CD4-positive, alpha-beta T cell (primary cell): ENCODE data around the gene CDH10. TPM values are rescaled to one million over a fixed set of nuclear protein-coding genes. Genes with fewer than 3 reads are reported as not detected.

Experiments used
- ATAC-seq: fragments of 200-7000 bp; cut with Tn5 transposase; one replicate; pipeline ENCODE4 v1.10.0; 2022; ENCODE audit warnings: mild to moderate bottlenecking; ENCODE audit not compliant: poor library complexity
- CTCF ChIA-PET: fragments of 350-600 bp; sonication (Branson Sonifier 250); formaldehyde crosslinking; loops from one replicate; lab custom pipeline; 2021; ENCODE audit warnings: antibody characterized with exemption, inconsistent platforms; lab: Charles Lee
- POLR2A ChIA-PET: fragments of 350-600 bp; sonication (Branson Sonifier 250); formaldehyde crosslinking; loops from one replicate; lab custom pipeline; 2021; ENCODE audit warnings: antibody characterized with exemption, inconsistent platforms; lab: Charles Lee
- DNase-seq, 14 experiments: peaks; one replicate each; pipeline ENCODE4 v3.0.0-alpha.2; 2013 to 2020; ENCODE audit warnings: mixed read lengths in 2 of 14
- H3K27ac ChIP-seq, 2 donors: one replicate each; pipeline versions ENCODE4 v1.5.1 to v1.7.0; 2013; ENCODE audit warnings: low read length in 2 of 2, low read depth in 1 of 2, mild to moderate bottlenecking in 1 of 2
- H3K27me3 ChIP-seq, 2 experiments: 1 replicate in 1 of 2; 2 replicates in 1 of 2; pipeline versions ENCODE4 v1.6.1 to v1.7.0; 2013; ENCODE audit warnings: low read length in 2 of 2, control low read depth in 1 of 2, mild to moderate bottlenecking in 1 of 2, moderate library complexity in 1 of 2; ENCODE audit not compliant: insufficient read depth in 2 of 2, control insufficient read depth in 1 of 2
- H3K36me3 ChIP-seq: one replicate; pipeline ENCODE4 v1.6.1; 2013; ENCODE audit warnings: low read length, control low read depth; ENCODE audit not compliant: insufficient read depth
- H3K4me1 ChIP-seq: one replicate; pipeline ENCODE4 v1.6.1; 2013; ENCODE audit warnings: low read length, control low read depth; ENCODE audit not compliant: insufficient read depth
- H3K4me3 ChIP-seq: one replicate; pipeline ENCODE4 v1.5.1; 2013; ENCODE audit warnings: mild to moderate bottlenecking, low read length, moderate library complexity
- H3K9me3 ChIP-seq, 2 experiments: 1 replicate in 1 of 2; 2 replicates in 1 of 2; pipeline versions ENCODE4 v1.6.1 to v1.7.0; 2013; ENCODE audit warnings: low read length in 2 of 2, mild to moderate bottlenecking in 2 of 2, control low read depth in 1 of 2, moderate library complexity in 1 of 2; ENCODE audit not compliant: control insufficient read depth in 1 of 2, insufficient read depth in 1 of 2
- H3K27ac Mint-ChIP-seq: one replicate; pipeline ENCODE4 v1.8.0; 2020; ENCODE audit warnings: mixed read lengths
- H3K27me3 Mint-ChIP-seq: one replicate; pipeline ENCODE4 v1.8.0; 2021; ENCODE audit warnings: mixed read lengths
- H3K36me3 Mint-ChIP-seq: one replicate; pipeline ENCODE4 v1.8.0; 2021; ENCODE audit warnings: low read depth, mixed read lengths
- H3K4me1 Mint-ChIP-seq: one replicate; pipeline ENCODE4 v1.8.0; 2021; ENCODE audit warnings: low read depth, mixed read lengths
- H3K4me3 Mint-ChIP-seq: one replicate; pipeline ENCODE4 v1.8.0; 2020; ENCODE audit warnings: mild to moderate bottlenecking, mixed read lengths
- H3K9me3 Mint-ChIP-seq: one replicate; pipeline ENCODE4 v1.8.0; 2020; ENCODE audit warnings: mixed read lengths
- intact Hi-C, 2 experiments: fragments of 100-400 bp; cut with DNase I in 1 of 2; cut with micrococcal nuclease in 1 of 2; formaldehyde crosslinking; loops; one replicate each; pipeline versions ENCODE4 v1.15.1 to v1.9.0; 2023 to 2025; cut with DNase I, micrococcal nuclease
- total RNA-seq, 174 experiments: library from RNA in 2 of 174; stranded (reverse) in 2 of 174; gene quantifications; one replicate each; pipeline ENCODE4 v1.2.3 and lab custom pipeline; 2021 to 2026
- TF ChIP-seq, protein P1 (sequence below): fragments of 200-600 bp; IDR thresholded peaks from one replicate; pipeline ENCODE4 v1.8.0; 2022; ENCODE audit warnings: antibody characterized with exemption, mild to moderate bottlenecking

Gene CDH10
- total RNA-seq, 2 experiments from 2014 or later = not detected

DNA sequence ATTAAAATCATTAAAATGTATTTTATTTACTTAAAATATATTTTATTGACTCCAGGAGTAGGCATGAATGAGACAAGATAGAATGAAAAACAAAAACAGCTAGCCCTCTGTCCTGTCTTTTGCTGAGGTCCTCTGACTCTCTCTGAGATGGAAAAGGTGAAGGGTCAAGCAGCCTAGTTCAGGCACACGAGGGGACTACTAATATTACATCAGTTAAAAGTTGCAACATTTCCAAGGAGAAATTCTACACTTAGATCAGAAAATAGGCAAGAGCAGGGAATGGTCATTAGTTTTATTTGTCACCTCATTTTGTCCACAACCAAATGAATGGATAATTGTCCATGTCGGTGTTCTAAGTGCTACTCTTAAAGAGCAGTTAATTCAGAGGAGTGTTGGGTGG, 148.5 kb downstream of the CDH10 start:
- H3K4me3 Mint-ChIP-seq = no peak overlapping the region
- Histone ChIP-seq H3K9me3 (peaks cover 0 to 7% of the 10 kb centered on the region in 2 experiments), H3K27ac (no peak overlapping the region), H3K4me1 (no peaks in the 10 kb centered on the region), H3K36me3 (no peaks in the 10 kb centered on the region), H3K27me3 (no peaks in the 10 kb centered on the region), H3K4me3 (no peak overlapping the region)
- no peak overlapping the region for H3K27ac Mint-ChIP-seq
- H3K4me1 Mint-ChIP-seq = no peaks in the 10 kb centered on the region
- no peak for ATAC-seq
- ChIA-PET POLR2A (no interaction called here), CTCF (no interaction called here)
- peaks cover 3% of the 10 kb centered on the region for H3K9me3 Mint-ChIP-seq
- intact Hi-C loops = no loop called here
- TF ChIP-seq, protein P1, sequence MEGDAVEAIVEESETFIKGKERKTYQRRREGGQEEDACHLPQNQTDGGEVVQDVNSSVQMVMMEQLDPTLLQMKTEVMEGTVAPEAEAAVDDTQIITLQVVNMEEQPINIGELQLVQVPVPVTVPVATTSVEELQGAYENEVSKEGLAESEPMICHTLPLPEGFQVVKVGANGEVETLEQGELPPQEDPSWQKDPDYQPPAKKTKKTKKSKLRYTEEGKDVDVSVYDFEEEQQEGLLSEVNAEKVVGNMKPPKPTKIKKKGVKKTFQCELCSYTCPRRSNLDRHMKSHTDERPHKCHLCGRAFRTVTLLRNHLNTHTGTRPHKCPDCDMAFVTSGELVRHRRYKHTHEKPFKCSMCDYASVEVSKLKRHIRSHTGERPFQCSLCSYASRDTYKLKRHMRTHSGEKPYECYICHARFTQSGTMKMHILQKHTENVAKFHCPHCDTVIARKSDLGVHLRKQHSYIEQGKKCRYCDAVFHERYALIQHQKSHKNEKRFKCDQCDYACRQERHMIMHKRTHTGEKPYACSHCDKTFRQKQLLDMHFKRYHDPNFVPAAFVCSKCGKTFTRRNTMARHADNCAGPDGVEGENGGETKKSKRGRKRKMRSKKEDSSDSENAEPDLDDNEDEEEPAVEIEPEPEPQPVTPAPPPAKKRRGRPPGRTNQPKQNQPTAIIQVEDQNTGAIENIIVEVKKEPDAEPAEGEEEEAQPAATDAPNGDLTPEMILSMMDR = no peak
- H3K27me3 Mint-ChIP-seq = no peaks in the 10 kb centered on the region
- no peaks in the 10 kb centered on the region for H3K36me3 Mint-ChIP-seq
- no peak for DNase-seq

DNA sequence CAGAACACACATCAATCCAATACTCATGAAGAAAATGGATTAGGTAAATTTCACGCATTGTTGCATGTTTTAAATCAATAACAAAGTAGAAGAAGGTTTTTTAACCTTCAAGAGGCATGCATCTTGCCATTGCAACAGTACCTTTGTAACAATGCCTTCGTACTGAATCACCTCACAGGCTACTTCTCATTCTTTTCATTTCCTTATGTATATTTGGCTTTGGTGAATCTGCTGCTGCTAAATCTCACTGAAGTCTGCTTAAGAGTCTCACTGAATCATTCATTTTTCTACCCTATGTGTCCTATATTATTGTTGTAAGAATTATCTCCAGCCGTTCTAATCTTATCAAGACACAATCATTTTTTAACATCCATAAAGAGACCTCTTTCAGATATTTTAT, 152.5 kb downstream of the CDH10 start:
- intact Hi-C loops = no loop called here
- Mint-ChIP-seq H3K4me3 (no peak overlapping the region), H3K4me1 (no peaks in the 10 kb centered on the region), H3K27me3 (no peaks in the 10 kb centered on the region), H3K27ac (no peak overlapping the region), H3K36me3 (no peaks in the 10 kb centered on the region), H3K9me3 (peaks cover 3% of the 10 kb centered on the region)
- no peak overlapping the region for H3K27ac ChIP-seq
- TF ChIP-seq, protein P1 = no peak
- H3K27me3 ChIP-seq = no peaks in the 10 kb centered on the region
- no peak overlapping the region for H3K4me3 ChIP-seq
- H3K4me1 ChIP-seq = no peaks in the 10 kb centered on the region
- H3K36me3 ChIP-seq = no peaks in the 10 kb centered on the region
- CTCF ChIA-PET = no interaction called here
- ATAC-seq (no peak), DNase-seq (no peak)
- peaks cover 0 to 8% of the 10 kb centered on the region in 2 experiments for H3K9me3 ChIP-seq
- POLR2A ChIA-PET = no interaction called here

DNA sequence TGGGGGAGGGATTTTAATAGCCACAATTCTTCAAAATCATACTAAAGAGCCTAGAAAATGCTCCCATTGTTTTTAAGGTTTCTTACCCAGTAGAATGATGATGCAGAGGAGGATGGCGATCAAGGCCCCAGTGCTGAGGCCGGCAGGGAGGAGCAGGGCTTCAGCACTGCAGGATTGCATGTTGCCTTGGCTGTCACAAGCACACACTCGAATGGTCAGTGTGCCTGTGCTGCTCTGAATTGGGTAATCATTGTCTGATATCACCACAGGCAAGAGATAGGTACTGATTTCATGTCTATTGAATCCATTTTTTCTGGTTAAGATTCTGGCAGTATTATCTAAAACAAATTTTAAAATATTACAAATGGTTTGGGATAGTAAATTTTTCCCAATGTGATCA, 153.3 kb downstream of the CDH10 start:
- no peak overlapping the region for H3K4me3 Mint-ChIP-seq
- no peaks in the 10 kb centered on the region for H3K27me3 Mint-ChIP-seq
- peaks cover 4% of the 10 kb centered on the region for H3K9me3 Mint-ChIP-seq
- H3K36me3 Mint-ChIP-seq = no peaks in the 10 kb centered on the region
- POLR2A ChIA-PET = no interaction called here
- Histone ChIP-seq H3K27me3 (no peaks in the 10 kb centered on the region), H3K36me3 (no peaks in the 10 kb centered on the region), H3K4me3 (no peak overlapping the region), H3K9me3 (peaks cover 0 to 8% of the 10 kb centered on the region in 2 experiments), H3K4me1 (no peaks in the 10 kb centered on the region), H3K27ac (no peak overlapping the region)
- no peak overlapping the region for H3K27ac Mint-ChIP-seq
- DNase-seq (no peak), ATAC-seq (no peak)
- H3K4me1 Mint-ChIP-seq = no peaks in the 10 kb centered on the region
- CTCF ChIA-PET = no interaction called here
- intact Hi-C loops = no loop called here
- TF ChIP-seq, protein P1 = no peak
